ENCODE measurements around the gene TBC1D28.
"Not testable (repeated sequence)": the region's sequence is repeated elsewhere in the genome, so short reads cannot be mapped to it uniquely, and the experiment has no call there.

The TBC1D28 gene

GRCh38 chr17:18593138-18593537, 51.1 kb downstream of the TBC1D28 start:
- DNase-seq: not testable (repeated sequence)

Measured in stimulated activated CD4-positive, alpha-beta T cell treated with anti-CD3 and anti-CD28 coated beads, Interleukin-12 subunit alpha, Interleukin-12 subunit beta, amount 100 ng/mL, for 4 hours (primary cell).